Measurements from ENCODE around the gene NPLOC4.

DNA sequence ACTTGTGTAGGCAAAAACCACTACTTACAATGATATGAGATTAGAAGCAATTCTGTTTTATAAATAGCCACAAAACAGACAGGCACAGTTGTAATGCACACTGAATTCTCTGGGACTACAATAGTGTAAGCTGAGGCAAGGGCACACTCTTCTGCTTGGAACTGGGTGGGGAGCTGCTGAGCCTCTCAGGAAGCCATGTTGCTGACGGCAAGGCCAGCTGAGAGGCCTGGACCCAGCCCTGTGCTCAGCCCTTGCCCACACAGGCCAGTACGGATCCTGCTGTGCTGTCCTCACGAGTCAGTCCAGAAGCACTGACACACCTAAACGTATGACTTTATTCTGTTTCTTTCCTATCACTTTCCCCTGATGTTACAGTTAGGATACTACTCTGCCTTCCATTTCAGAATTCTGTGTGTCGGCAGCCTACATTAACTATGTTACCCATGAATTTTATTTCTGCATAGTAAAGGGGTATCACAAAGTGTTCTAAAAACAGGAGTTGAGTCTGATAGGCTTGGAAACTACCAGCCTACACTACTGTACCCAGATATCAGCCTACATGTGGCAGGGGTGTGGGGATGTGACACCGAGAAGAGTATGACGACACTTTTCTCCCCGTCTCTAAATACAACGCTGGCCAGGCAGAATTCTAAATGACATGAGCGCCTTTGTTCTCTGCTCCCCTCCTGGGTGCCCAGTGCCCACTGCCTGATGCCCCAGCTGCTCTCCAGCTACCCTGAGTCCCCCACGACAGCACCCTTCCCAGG, 43.6 kb downstream of the NPLOC4 start:
- TF ChIP-seq POLR2A (IDR thresholded peaks at IDR 0.05; ENCODE audit: low read depth, low read length), result no peak
- TF ChIP-seq POLR2AphosphoS5 (IDR thresholded peaks at IDR 0.05; ENCODE audit: low read depth, low read length), result no peak
